Mucosa of descending colon (tissue), 3 donors: Measurements from ENCODE around the gene KANK2. TPM values are rescaled to one million over a fixed set of nuclear protein-coding genes. Genes with fewer than 3 reads are reported as not detected.
A peak's percentile ranks its signal among the peaks of the same experiment; 100 is the strongest.
"Not testable (repeated sequence)": the region's sequence is repeated elsewhere in the genome, so short reads cannot be mapped to it uniquely, and the experiment has no call there.

Experiments
- ATAC-seq: fragments of 200-7000 bp; cut with Tn5 transposase; one replicate; pipeline ENCODE4 v1.9.1; 2020; ENCODE audit warnings: mild to moderate bottlenecking, moderate library complexity
- DNase-seq, 3 donors: peaks; one replicate each; pipeline ENCODE4 v3.0.0-alpha.2; 2020
- H3K36me3 ChIP-seq: fragments of 200-600 bp; one replicate; pipeline ENCODE4 v1.8.0; 2021; ENCODE audit warnings: low read depth, mild to moderate bottlenecking
- H3K4me1 ChIP-seq: fragments of 200-600 bp; one replicate; pipeline ENCODE4 v1.8.0; 2021; ENCODE audit warnings: low read depth, mild to moderate bottlenecking
- H3K4me3 ChIP-seq: fragments of 200-600 bp; one replicate; pipeline ENCODE4 v1.8.0; 2021; ENCODE audit warnings: mild to moderate bottlenecking
- H3K9me3 ChIP-seq: fragments of 200-600 bp; one replicate; pipeline ENCODE4 v1.8.0; 2021; ENCODE audit warnings: mild to moderate bottlenecking
- intact Hi-C, 2 donors: fragments of 100-400 bp; cut with DNase I in 1 of 2; cut with micrococcal nuclease in 1 of 2; formaldehyde crosslinking; loops; one replicate each; pipeline versions ENCODE4 v1.11.0 to v1.11.1; 2022; cut with DNase I, micrococcal nuclease
- total RNA-seq, 3 donors: library from RNA; stranded (reverse); fragmentation: NEBNext Ultra II Directional in 2 of 3; extraction: Animal tissue kit (Norgen Biotek cat#: 25700) in 2 of 3; gene quantifications; one replicate each; pipeline versions ENCODE4 v1.2.1 to v1.2.4, GENCODE V29; 2021 to 2023
- TF ChIP-seq, protein P1 (sequence below): fragments of 200-600 bp; IDR thresholded peaks from one replicate; pipeline ENCODE4 v1.8.0; 2022; ENCODE audit warnings: antibody characterized with exemption, mild to moderate bottlenecking
- donor health status: DM: no; HTN: no; CAD: no; lungs with moderate emphysema.
- donor health status: DM: no; HTN: no; CAD: no.
- donor health status: DM: no; HTN: yes; CAD: no.

The KANK2 gene
- total RNA-seq, 3 donors from 2014 or later: 28.0 to 562 (median 77.5) TPM

DNA sequence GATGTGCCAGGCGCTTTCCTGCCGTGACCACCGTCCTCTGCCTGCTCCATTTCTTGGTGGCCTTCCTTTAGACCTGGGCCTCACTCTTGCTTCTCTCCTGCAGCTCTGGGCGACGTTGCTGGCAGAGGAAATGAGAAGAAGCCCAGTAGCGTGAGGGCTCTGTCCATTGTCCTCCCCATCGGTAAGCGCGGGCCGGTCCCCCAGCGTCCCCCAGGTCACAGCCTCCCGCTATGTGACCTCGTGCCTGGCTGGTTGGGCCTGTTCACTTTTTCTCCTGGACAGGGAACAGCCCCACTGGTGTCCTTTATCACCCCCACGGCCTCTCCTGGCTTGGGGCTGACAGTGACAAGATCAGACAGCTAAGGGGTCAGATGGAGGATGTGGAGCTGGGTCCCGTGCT, 69.4 kb downstream of the KANK2 start:
- peaks cover 12% of the 10 kb centered on the region for H3K36me3 ChIP-seq
- no peak overlapping the region for H3K4me3 ChIP-seq
- no peaks in the 10 kb centered on the region for H3K4me1 ChIP-seq
- TF ChIP-seq, protein P1, sequence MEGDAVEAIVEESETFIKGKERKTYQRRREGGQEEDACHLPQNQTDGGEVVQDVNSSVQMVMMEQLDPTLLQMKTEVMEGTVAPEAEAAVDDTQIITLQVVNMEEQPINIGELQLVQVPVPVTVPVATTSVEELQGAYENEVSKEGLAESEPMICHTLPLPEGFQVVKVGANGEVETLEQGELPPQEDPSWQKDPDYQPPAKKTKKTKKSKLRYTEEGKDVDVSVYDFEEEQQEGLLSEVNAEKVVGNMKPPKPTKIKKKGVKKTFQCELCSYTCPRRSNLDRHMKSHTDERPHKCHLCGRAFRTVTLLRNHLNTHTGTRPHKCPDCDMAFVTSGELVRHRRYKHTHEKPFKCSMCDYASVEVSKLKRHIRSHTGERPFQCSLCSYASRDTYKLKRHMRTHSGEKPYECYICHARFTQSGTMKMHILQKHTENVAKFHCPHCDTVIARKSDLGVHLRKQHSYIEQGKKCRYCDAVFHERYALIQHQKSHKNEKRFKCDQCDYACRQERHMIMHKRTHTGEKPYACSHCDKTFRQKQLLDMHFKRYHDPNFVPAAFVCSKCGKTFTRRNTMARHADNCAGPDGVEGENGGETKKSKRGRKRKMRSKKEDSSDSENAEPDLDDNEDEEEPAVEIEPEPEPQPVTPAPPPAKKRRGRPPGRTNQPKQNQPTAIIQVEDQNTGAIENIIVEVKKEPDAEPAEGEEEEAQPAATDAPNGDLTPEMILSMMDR: no peak
- no peak for ATAC-seq
- intact Hi-C loops: loop anchor here in 1 of 2 donors (10.0 kb wide), 1 partner anchor 93 kb away; no protein-coding TSS in a partner anchor
- DNase-seq: no peak
- no peaks in the 10 kb centered on the region for H3K9me3 ChIP-seq

DNA sequence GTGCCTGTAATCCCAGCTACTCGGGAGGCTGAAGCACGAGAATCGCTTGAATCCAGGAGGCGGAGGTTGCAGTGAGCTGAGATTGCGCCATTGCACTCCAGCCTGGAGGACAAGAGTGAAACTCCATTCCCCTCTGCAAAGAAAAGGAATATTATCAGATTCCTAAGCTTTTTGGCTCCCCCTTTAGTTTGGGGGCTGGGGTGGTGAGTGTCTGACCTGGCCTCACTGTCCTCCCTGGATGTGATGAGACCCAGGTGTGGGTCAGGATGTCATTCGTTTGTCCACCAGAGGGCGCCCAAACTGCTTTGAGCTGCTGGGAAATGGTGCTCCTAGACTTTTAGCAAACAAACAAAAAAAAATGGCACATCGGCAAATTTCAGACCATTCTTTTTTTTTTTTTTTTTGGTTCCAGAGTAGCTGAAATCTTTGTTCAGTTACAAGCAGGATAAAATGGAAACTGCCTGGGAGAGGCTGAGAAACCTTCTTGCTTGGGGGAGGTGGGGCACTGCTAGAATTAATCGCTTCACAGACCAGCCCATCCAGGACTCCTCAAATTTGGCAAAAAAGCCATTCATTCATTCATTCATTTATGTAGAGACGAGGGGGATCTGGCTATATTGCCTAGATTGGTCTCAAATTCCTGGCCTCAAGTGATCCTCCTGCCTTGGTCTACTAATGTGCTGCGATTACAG, 71.2 kb downstream of the KANK2 start:
- Histone ChIP-seq H3K9me3 (no peaks in the 10 kb centered on the region), H3K4me1 (no peaks in the 10 kb centered on the region), H3K36me3 (peaks cover 14% of the 10 kb centered on the region), H3K4me3 (no peak overlapping the region)
- intact Hi-C loops: loop anchor here in 1 of 2 donors (10.0 kb wide), 1 partner anchor 91 kb away; no protein-coding TSS in a partner anchor
- ATAC-seq (peak; percentile 68), DNase-seq (peak; percentile 67 to 90 (median 82))
- TF ChIP-seq, protein P1: peak; percentile 51

DNA sequence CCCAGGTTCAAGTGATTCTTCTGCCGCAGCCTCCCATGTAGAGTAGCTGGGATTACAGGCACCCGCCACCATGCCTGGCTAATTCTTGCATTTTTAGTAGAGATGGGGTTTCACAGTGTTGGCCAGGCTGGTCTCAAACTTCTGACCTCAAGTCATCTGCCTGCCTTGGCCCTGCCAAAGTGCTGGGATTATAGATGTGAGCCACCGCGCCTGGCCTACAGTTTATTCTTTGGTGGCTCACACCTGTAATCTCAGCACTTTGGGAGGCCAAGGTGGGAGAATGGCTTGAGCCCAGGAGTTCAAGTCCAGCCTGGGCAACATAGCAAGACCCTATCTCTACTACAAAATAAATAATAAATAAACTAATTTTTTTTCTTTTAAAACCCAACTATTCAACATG, 73.2 kb downstream of the KANK2 start:
- not testable (repeated sequence) for H3K9me3 ChIP-seq, H3K4me3 ChIP-seq, ATAC-seq, H3K4me1 ChIP-seq, DNase-seq
- peaks cover 24% of the 10 kb centered on the region for H3K36me3 ChIP-seq
- intact Hi-C loops: loop anchor here in 1 of 2 donors (10.0 kb wide), 1 partner anchor 89 kb away; no protein-coding TSS in a partner anchor

DNA sequence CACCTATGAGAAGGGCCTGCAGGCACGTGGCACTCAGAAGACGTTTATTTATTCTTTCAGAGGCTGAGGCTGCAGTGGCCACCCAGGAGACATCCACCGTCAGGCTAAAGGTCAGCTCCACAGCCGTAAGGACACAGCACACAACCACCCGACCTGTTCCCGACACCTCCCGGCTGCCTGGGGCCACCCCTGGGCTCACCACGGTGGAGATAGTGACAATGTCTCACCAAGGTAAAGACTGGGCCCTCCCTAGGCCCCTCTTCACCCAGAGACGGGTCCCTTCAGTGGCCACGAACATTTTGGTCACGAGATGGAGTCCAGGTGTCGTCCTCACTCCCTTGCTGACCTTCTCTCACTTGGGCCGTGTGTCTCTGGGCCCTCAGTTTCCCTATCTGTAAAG, 74.2 kb downstream of the KANK2 start:
- TF ChIP-seq, protein P1: no peak
- no peaks in the 10 kb centered on the region for H3K4me1 ChIP-seq
- peaks cover 22% of the 10 kb centered on the region for H3K36me3 ChIP-seq
- ATAC-seq (no peak), DNase-seq (no peak)
- intact Hi-C loops: loop anchor here in 1 of 2 donors (10.0 kb wide), 1 partner anchor 88 kb away; no protein-coding TSS in a partner anchor
- H3K9me3 ChIP-seq: no peaks in the 10 kb centered on the region
- no peak overlapping the region for H3K4me3 ChIP-seq

DNA sequence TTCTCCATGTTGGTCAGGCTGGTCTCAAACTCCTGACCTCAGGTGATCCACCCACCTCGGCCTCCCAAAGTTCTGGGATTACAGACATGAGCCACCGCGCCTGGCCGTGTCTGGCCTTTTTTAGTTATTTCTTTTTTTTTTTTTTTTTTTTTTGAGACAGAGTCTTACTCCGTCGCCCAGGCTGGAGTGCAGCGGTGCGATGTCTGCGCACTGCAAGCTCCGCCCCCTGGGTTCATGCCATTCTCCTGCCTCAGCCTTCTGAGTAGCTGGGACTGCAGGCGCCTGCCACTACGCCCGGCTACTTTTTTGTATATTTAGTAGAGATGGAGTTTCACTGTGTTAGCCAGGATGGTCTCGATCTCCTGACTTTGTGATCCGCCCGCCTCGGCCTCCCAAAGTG, 75.4 kb downstream of the KANK2 start:
- intact Hi-C loops: loop anchor here in 1 of 2 donors (10.0 kb wide), 1 partner anchor 87 kb away; no protein-coding TSS in a partner anchor
- not testable (repeated sequence) for ATAC-seq, DNase-seq, H3K4me3 ChIP-seq, H3K9me3 ChIP-seq, H3K4me1 ChIP-seq
- H3K36me3 ChIP-seq: peaks cover 17% of the 10 kb centered on the region

DNA sequence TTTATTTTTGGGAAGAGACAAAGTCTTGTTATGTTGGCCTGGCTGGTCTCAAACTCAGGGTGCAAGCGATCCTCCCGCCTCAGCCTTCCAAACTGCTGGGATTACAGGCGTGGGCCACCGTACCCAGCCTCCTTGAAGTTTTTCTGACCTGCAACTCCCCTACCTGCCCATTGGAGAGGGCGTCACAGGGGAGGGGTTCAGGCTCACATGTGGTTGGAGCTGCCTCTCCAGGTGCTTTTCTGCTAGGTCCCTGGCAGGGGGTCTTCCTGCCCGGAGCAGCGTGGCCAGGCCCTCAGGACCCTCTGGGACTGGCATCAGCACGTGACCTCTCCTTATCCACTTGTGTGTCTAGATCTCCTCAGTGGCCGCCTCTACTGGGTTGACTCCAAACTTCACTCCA, 80.8 kb downstream of the KANK2 start:
- ATAC-seq: no peak
- Histone ChIP-seq H3K4me1 (no peaks in the 10 kb centered on the region), H3K9me3 (no peaks in the 10 kb centered on the region), H3K4me3 (no peak overlapping the region), H3K36me3 (peaks cover 18% of the 10 kb centered on the region)
- DNase-seq: no peak
- TF ChIP-seq, protein P1: no peak
- intact Hi-C loops: no loop called here
